GM19193 (cell line): ENCODE results near the gene ATXN1.

Experiments
- POLR2A ChIP-seq: IDR thresholded peaks from 4 replicates; pipeline ENCODE4 v1.6.1; 2011; ENCODE audit not compliant: insufficient read depth, insufficient read length; ENCODE audit errors: extremely low read depth

Gene ATXN1

GRCh38 chr6:16630026-16630643, 131.1 kb downstream of the ATXN1 start:
- TF ChIP-seq POLR2A: no peak

- TF ChIP-seq POLR2A: no peak
Observed at GRCh38 chr6:16626650-16627049, 134.6 kb downstream of the ATXN1 start.

DNA sequence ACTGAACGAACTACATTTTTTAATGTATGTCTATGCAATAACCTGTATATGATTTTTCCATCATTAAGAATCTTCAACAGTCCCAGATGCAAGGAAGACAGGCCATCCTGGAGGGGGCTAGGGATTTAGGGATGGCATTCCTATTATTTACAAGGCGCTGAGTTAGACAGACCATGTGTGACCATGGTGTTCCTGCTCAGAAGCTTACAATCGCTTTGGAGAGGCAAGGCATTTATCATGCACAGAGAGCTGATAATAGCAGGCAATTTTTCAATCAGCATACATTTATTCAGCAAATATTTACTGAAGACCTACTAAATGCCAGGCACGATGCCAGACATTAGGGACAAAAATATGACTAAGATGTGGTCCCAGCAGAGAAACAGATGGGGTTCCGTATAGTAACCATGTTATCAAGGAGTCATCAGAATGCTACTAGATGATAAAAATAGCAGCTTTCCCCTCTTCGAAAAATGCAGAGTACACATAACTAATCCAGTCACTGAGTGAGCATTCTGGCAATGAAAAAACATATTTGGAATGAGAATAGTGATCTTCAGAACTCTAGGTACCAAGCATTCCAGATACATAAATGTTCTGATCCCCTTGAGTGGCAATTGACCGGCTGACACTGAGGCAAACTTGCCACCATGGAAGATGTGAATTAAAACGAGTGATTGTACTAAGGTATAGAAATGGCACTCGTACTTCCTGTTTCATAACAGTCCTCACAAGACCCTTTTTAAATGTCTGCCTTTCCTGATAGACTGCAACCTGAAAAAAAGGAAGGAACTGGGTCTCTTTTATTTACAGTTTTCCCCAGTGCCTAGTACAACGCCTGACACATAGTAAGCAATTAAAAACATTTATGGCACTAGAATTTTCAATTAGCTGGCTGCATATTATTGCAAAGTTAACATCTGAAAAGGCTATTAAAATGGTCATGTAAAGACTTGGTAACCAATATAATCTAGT, 135.7 kb downstream of the ATXN1 start:
- no peak for TF ChIP-seq POLR2A

DNA sequence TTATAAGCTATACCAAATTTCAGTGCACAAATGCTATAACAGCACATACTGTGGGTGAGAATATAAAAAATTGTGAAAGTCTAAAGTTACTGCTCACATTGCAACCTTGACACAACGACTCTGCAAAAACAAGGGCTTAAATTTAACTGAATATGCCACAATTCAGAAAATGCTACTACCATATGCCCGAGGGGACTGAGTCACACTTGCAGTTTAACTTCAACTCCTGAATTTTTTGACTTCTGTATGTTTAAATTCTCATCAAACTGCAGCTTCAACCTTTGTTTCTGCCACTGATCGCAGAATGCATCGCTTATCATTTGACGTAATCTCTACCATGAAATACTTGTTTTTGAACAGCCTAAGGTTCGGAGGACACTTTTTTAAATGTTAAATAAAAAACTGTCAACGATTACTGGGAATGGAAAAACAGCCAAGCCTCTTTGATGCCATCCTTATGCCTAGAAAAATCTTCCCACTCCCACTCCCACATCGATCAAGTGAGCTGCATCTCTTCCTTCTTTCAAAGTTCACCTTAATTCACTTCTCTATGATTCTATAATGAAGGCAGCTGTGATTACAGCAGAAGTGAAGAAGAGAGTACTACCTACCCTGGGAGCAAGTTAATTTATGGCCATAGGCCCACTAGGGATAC, 136.5 kb downstream of the ATXN1 start:
- TF ChIP-seq POLR2A: no peak

GRCh38 chr6:16623731-16624130, 137.5 kb downstream of the ATXN1 start:
- TF ChIP-seq POLR2A: no peak

DNA sequence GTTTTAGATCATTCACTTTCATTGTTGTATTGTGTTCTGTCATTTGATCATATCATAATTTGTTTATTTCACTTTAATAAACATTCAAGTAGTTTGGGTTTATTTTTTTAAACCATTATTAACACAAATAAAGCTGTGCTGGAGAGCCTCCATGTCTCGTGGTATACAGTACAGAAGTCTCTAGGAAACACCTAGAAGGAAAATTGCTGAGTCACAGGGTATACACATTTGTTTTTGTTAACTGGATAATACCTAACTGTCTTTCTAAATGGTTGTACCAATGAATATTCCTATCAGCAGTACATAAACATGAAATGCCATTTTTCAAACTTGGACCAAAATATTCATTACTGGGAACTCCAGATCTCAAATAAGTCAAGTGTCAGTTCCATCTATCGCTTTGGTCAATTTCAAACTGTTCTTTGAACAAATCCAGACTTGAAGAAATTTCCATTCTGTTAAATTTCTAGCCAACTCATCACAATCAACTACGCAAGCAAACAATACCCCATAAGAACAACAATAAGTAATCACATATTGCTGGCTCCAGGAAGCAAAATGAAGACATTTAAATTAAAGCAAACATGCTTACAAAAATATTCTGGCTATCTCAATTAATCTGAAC, 138.1 kb downstream of the ATXN1 start:
- TF ChIP-seq POLR2A: no peak

DNA sequence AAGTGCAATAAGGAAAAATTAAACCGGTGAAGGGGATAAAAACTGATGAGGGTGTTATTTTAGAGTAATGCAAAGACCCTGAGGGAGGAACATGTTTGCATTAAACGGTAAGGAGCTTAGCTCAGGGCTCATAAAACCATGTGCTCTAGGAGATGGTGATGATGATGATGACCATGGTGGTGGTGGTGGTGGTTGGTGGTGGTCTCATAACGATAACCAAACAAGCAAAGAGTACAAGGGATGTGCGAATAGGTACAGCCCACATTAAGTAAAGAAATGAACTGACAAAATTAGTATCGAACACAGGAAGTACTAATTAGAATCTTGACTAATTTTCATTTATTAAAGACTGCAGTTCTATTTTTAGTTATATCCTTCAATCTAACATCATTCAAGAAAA, 139.1 kb downstream of the ATXN1 start:
- no peak for TF ChIP-seq POLR2A

- TF ChIP-seq POLR2A: no peak
Observed at GRCh38 chr6:16621002-16621401, 140.3 kb downstream of the ATXN1 start.

- no peak for TF ChIP-seq POLR2A
Observed at GRCh38 chr6:16619777-16620176, 141.5 kb downstream of the ATXN1 start.

DNA sequence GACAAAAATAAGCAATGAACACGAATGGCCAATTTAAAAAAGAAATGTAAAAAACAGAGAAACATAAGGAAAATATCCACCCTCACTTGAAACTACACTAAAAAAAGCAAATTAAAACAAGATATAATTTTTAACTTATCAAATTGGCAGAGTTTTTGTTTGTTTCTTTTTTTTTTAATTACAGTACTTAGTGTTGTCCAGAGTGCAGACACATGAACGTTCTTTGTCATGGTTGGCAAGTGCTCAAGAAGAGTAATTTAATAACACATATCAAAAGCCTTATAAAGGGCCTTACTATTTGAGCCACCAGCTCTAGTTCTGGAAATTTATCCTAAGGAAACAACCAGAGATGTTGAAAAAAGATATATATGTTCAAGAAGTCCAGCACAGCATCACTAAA, 142.3 kb downstream of the ATXN1 start:
- no peak for TF ChIP-seq POLR2A

GRCh38 chr6:16608444-16608843, 152.8 kb downstream of the ATXN1 start:
- TF ChIP-seq POLR2A: no peak

- TF ChIP-seq POLR2A: no peak
Observed at GRCh38 chr6:16602035-16602434, 159.2 kb downstream of the ATXN1 start.

DNA sequence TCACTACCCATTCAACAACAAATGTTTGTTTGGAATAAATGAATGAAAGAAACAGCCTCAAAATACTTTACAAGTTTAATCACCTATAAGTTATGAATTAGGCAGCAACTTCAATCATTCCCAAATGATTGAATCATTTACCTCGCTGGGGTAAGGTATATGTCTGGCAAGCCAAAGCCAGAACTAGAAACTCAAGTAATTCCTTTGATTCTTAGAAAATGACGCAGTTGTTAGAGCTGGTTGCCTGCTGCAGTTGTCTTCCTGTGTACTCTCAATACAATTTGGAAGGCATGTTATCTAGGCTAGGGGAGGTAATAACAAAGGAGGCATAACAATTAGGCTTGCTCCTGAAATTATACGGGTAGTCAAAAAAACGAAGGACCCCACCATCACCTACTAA, 160.6 kb downstream of the ATXN1 start:
- no peak for TF ChIP-seq POLR2A

- TF ChIP-seq POLR2A: no peak
Observed at GRCh38 chr6:16600026-16600425, 161.2 kb downstream of the ATXN1 start.
